Mucosa of descending colon (tissue), 3 donors: ENCODE measurements around the gene RHOJ. TPM values are rescaled to one million over a fixed set of nuclear protein-coding genes. Genes with fewer than 3 reads are reported as not detected.

Experiments
- ATAC-seq: fragments of 200-7000 bp; cut with Tn5 transposase; one replicate; pipeline ENCODE4 v1.9.1; 2020; ENCODE audit warnings: mild to moderate bottlenecking, moderate library complexity
- DNase-seq, 3 donors: peaks; one replicate each; pipeline ENCODE4 v3.0.0-alpha.2; 2020
- H3K36me3 ChIP-seq: fragments of 200-600 bp; one replicate; pipeline ENCODE4 v1.8.0; 2021; ENCODE audit warnings: low read depth, mild to moderate bottlenecking
- H3K4me1 ChIP-seq: fragments of 200-600 bp; one replicate; pipeline ENCODE4 v1.8.0; 2021; ENCODE audit warnings: low read depth, mild to moderate bottlenecking
- H3K4me3 ChIP-seq: fragments of 200-600 bp; one replicate; pipeline ENCODE4 v1.8.0; 2021; ENCODE audit warnings: mild to moderate bottlenecking
- H3K9me3 ChIP-seq: fragments of 200-600 bp; one replicate; pipeline ENCODE4 v1.8.0; 2021; ENCODE audit warnings: mild to moderate bottlenecking
- intact Hi-C, 2 donors: fragments of 100-400 bp; cut with DNase I in 1 of 2; cut with micrococcal nuclease in 1 of 2; formaldehyde crosslinking; loops; one replicate each; pipeline versions ENCODE4 v1.11.0 to v1.11.1; 2022; cut with DNase I, micrococcal nuclease
- total RNA-seq, 3 donors: library from RNA; stranded (reverse); fragmentation: NEBNext Ultra II Directional in 2 of 3; extraction: Animal tissue kit (Norgen Biotek cat#: 25700) in 2 of 3; gene quantifications; one replicate each; pipeline versions ENCODE4 v1.2.1 to v1.2.4, GENCODE V29; 2021 to 2023
- TF ChIP-seq, protein P1 (sequence below): fragments of 200-600 bp; IDR thresholded peaks from one replicate; pipeline ENCODE4 v1.8.0; 2022; ENCODE audit warnings: antibody characterized with exemption, mild to moderate bottlenecking
- donor health status: DM: no; HTN: no; CAD: no; lungs with moderate emphysema.
- donor health status: DM: no; HTN: no; CAD: no.
- donor health status: DM: no; HTN: yes; CAD: no.

RHOJ gene
- total RNA-seq, 3 donors from 2014 or later, result 3.3 to 19.1 (median 6.4) TPM

DNA sequence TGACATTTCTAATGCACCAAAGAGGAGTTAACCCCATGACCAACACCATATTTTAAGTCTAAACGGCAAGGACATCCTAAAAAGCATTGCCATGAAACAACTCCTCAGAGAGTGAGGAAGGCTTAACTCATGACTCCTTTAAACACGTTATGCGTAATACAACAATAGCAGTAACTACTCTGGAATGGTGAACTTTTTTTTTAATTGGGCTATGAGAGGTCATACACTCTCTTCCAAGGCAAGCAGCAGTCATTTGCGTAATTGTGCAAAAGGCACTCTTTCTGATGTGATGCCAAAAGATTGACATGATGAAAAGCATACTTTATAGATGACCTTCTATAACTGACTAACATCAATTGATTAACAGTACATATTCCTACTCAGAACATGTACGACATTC, 39.4 kb downstream of the RHOJ start:
- Histone ChIP-seq H3K4me1 (no peaks in the 10 kb centered on the region), H3K4me3 (no peak overlapping the region), H3K36me3 (no peaks in the 10 kb centered on the region), H3K9me3 (no peaks in the 10 kb centered on the region)
- ATAC-seq (no peak), DNase-seq (no peak)
- TF ChIP-seq, protein P1, sequence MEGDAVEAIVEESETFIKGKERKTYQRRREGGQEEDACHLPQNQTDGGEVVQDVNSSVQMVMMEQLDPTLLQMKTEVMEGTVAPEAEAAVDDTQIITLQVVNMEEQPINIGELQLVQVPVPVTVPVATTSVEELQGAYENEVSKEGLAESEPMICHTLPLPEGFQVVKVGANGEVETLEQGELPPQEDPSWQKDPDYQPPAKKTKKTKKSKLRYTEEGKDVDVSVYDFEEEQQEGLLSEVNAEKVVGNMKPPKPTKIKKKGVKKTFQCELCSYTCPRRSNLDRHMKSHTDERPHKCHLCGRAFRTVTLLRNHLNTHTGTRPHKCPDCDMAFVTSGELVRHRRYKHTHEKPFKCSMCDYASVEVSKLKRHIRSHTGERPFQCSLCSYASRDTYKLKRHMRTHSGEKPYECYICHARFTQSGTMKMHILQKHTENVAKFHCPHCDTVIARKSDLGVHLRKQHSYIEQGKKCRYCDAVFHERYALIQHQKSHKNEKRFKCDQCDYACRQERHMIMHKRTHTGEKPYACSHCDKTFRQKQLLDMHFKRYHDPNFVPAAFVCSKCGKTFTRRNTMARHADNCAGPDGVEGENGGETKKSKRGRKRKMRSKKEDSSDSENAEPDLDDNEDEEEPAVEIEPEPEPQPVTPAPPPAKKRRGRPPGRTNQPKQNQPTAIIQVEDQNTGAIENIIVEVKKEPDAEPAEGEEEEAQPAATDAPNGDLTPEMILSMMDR, result no peak
- intact Hi-C loops, result no loop called here

DNA sequence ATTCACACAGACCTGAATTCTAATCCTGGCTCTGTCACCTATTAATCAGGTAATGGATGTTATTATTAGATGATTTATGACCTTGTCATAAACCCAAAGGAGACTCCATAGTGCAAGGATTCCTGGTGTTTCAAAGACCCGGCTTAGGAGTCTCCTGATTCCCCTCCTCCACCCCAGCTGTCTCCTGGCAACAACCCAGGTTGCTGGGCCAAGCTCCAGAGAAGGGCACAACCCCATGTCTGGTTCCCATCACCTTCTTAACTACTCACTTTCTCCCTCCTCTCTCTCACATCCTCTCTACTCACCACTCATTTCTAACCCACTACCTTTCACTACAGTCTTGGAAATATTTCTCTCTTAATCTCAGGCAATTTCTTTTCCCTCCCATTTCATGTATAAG, 41.6 kb downstream of the RHOJ start:
- no peaks in the 10 kb centered on the region for H3K36me3 ChIP-seq
- no peak for DNase-seq
- TF ChIP-seq, protein P1, result no peak
- H3K9me3 ChIP-seq, result no peaks in the 10 kb centered on the region
- intact Hi-C loops, result no loop called here
- no peak overlapping the region for H3K4me3 ChIP-seq
- no peaks in the 10 kb centered on the region for H3K4me1 ChIP-seq
- ATAC-seq, result no peak

GRCh38 chr14:63248211-63248610, 44.0 kb downstream of the RHOJ start:
- Histone ChIP-seq H3K4me1 (no peaks in the 10 kb centered on the region), H3K36me3 (no peaks in the 10 kb centered on the region), H3K9me3 (no peaks in the 10 kb centered on the region), H3K4me3 (no peak overlapping the region)
- ATAC-seq, result no peak
- DNase-seq, result no peak
- TF ChIP-seq, protein P1, result no peak
- intact Hi-C loops, result no loop called here

DNA sequence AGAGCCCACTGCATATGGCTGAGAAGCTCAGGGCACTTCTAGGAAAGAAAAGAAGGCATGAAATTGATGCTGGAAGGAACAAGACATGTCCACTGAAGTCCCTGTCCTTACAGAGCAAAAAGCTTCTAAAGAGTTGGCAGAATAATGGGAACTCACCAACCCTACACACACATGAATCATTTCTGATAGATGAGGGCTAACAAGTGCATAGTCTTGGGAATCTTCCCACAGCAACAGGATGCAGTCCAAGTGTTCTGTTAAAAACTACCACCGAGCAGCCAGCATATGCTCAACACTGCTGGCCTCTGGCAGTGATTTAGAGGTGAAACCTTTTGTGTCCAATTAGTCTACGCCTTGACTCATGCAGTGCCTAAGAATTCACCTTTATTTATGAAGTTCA, 44.8 kb downstream of the RHOJ start:
- Histone ChIP-seq H3K9me3 (no peaks in the 10 kb centered on the region), H3K36me3 (no peaks in the 10 kb centered on the region), H3K4me3 (no peak overlapping the region), H3K4me1 (no peaks in the 10 kb centered on the region)
- ATAC-seq (no peak), DNase-seq (no peak)
- TF ChIP-seq, protein P1, result no peak
- intact Hi-C loops, result no loop called here

DNA sequence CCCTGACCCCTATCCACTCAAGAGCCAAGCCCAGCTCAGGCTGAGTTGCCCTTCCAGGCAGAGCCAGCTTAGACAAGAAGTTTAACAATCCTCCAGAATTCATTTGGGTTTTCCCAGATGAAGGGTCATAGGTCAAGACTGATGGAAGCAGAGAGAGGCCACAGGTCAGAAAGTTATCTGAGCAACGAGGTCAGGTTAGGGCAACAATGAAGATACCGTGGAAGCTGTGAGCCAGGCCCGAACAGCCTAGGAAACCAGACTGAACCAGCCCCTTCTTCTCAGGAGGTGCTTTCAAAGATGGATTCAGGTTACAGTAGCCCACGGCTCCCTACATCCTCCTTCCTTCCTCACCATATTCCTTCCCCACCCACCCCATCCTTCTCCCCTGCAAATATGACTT, 53.1 kb downstream of the RHOJ start:
- Histone ChIP-seq H3K9me3 (no peaks in the 10 kb centered on the region), H3K36me3 (no peaks in the 10 kb centered on the region), H3K4me1 (no peaks in the 10 kb centered on the region), H3K4me3 (no peak overlapping the region)
- DNase-seq (no peak), ATAC-seq (no peak)
- intact Hi-C loops, result no loop called here
- TF ChIP-seq, protein P1, result no peak

DNA sequence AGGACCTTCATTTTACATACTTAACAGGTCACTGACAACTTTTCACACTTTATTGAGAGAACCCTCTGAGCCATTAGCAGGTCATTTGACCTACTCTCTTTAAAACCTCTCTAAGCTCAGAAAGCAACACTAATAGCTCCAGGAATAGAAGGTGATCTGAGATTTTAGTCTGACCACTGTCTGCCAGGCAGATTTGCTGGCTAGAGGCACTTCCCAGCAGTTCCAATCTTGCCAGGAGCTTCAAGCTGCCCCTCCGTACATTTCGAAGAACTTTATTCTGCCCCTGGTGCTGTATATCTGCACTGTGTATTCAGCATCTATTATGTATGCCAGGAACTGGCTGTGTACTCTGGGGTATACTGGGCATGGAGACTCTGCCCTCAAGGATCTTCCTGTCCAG, 58.2 kb downstream of the RHOJ start:
- no peak for ATAC-seq
- DNase-seq, result no peak
- Histone ChIP-seq H3K9me3 (no peaks in the 10 kb centered on the region), H3K4me3 (no peak overlapping the region), H3K4me1 (no peaks in the 10 kb centered on the region), H3K36me3 (no peaks in the 10 kb centered on the region)
- TF ChIP-seq, protein P1, result no peak
- intact Hi-C loops, result no loop called here
